ENCODE data around the gene CRB2.
"Not testable (repeated sequence)": the region's sequence is repeated elsewhere in the genome, so short reads cannot be mapped to it uniquely, and the experiment has no call there.

The CRB2 gene

GRCh38 chr9:123327697-123328100, 28.3 kb upstream of the CRB2 start:
- in situ Hi-C loops (cut with MboI; ENCODE audit: low sequenced_read_pairs) = no loop called here

GRCh38 chr9:123329329-123329955, 26.6 kb upstream of the CRB2 start:
- in situ Hi-C loops (cut with MboI; ENCODE audit: low sequenced_read_pairs) = no loop called here

- in situ Hi-C loops (cut with MboI; ENCODE audit: low sequenced_read_pairs) = no loop called here
These were observed 24.5 kb upstream of the CRB2 start for GRCh38 chr9:123331346-123332060.

- in situ Hi-C loops (cut with MboI; ENCODE audit: low sequenced_read_pairs) = not testable (repeated sequence)
These were observed 22.8 kb upstream of the CRB2 start for GRCh38 chr9:123333058-123333669.

- in situ Hi-C loops (cut with MboI; ENCODE audit: low sequenced_read_pairs) = no loop called here
These were observed 21.4 kb upstream of the CRB2 start for GRCh38 chr9:123334639-123335038.

- in situ Hi-C loops (cut with MboI; ENCODE audit: low sequenced_read_pairs) = no loop called here
These were observed 20.6 kb upstream of the CRB2 start for GRCh38 chr9:123335193-123335985.

DNA sequence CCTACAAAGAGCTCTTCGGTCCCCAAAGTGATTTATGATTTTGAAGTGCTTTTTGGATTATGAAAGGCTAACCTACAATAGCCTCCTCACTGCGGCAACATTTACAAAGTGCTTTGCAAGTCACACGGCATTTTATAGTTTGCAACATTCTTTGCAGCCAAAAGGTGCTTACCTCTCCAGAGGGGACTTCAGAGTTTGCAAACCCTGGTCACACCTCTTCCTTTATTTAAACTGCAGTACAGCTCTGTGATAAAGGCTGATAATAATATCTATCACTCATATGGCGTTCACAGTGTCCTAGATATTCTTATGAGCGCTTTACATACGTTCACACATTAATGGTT, 20.0 kb upstream of the CRB2 start:
- in situ Hi-C loops (cut with MboI; ENCODE audit: low sequenced_read_pairs) = no loop called here

DNA sequence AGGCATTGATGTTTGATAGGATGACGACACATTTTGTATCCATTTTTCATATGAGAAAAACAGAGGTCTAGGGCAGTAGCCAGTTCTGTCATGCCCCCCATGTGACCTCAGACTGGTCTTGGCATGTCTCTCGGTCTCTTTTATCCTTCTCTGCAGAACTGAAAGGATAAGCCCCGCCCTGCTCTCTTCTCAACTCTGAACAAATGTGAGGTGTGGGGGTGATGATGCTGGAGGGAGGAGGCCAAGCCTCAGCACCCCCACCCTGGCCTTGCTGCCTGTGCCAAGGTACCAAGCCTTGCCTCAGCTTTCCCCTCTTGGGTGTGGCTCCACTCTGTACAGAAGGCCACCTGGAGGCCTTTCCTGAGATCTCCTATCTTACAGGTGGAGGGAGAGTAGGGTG, 19.5 kb upstream of the CRB2 start:
- in situ Hi-C loops (cut with MboI; ENCODE audit: low sequenced_read_pairs) = no loop called here

- in situ Hi-C loops (cut with MboI; ENCODE audit: low sequenced_read_pairs) = no loop called here
These were observed 19.0 kb upstream of the CRB2 start for GRCh38 chr9:123336959-123337358.

GRCh38 chr9:123337971-123338370, 18.0 kb upstream of the CRB2 start:
- in situ Hi-C loops (cut with MboI; ENCODE audit: low sequenced_read_pairs) = no loop called here

DNA sequence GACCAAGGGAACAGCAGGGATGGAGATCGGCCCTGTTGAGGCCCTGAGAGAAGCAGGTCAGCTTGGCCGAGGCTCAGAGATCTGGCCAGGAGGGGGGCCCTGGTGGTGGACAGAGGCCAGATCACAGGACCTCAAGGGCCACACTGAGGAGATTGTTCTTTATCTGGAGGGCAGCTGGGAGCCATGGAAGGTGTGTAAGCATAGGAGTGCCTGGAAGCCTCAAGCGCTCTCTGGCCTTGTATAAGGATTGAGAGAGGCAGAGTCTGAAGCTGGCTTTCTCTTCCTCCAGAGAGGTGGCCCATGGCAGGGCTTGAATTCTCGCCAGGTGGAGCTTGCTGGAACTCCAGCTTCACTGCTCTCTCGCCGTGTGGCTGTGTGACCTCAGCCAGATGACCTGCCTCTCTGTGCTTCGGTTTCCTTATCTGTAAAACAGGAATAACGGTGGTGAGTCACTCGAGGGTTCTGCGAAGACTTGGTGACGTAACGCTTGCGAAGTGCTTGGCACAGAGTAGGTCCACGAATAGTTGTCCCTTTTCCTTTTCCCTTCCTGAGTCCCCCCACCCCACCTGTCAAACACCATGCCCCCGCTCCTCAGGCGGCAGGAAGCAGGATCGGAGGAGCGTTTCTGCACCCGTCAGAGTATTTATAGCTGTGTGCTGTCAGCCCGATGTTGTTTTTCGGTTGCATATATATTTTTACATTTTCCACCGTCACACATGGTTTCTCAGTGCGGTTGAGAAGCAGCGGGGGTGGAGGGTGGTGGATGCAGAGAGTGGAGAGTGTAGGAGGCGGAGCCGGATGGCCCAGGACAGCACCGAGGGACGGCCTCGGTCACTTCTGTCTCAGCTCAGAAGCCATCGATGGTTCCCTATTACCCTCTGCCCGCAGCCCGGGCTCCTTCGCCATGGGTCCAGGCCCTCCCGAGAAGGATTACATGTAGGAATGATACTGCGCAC, 17.0 kb upstream of the CRB2 start:
- in situ Hi-C loops (cut with MboI; ENCODE audit: low sequenced_read_pairs) = no loop called here

DNA sequence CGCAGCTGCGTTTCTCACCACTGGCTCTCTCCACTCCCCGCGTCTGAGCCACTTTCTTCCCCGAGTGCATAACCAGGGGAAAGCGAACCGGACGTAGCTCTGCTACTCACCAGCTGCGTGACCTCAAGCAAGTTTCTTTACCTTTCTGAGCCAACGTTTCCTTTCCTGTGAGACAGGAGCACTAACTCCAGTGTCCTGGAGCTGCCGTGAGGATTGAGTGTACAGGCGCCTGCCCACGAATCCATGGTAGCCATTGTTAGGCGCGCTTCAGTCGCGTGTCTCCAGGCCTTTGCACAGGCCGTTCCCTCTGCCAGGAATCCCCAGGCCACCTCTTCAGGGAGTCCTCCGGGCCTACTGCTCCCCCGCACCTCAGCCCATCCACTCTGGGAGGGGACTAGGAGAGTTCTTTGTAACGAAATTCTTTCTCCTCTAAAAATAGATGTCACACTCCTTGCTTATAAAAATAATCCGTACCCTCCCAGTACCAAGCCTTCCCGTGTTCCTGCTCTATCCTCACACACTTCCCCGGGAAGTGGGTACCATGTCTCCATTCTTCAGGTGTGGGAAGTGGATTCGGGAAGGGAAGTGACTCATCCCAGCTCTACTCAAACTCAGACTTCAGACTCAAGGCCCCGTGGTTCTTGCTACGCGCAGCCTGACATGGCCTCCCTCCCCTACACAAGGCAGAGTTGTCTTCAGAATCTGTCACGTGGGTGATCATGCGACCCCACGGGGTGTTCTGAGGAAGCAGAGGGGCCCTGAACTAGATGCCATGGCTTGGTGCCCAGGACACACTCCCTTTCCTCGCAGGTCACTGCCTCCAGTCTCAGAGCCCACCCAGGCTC, 16.1 kb upstream of the CRB2 start:
- in situ Hi-C loops (cut with MboI; ENCODE audit: low sequenced_read_pairs) = loop anchor here (10.0 kb wide), 1 partner anchor 255 kb away; no protein-coding TSS in a partner anchor

DNA sequence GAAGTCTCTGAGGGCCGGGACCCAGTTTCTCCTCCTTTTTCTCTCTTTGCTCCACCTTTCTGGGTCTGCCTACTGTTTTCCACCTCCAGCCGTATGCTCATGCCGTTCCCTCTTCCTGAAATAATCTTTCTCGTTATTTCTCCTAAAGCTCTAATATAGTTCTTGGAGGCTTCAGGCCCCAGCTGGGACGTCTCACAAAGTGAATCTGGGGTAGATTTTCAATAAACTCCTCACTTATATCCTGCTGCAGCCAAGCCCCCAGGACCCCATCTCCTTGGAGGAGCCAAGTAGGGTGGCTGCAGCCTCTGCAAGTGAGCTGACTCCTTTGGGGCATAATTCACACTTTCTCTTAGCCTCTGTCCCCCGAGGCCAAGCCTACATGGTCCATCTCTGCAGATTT, 14.2 kb upstream of the CRB2 start:
- in situ Hi-C loops (cut with MboI; ENCODE audit: low sequenced_read_pairs) = loop anchor here (10.0 kb wide), 1 partner anchor 257 kb away; no protein-coding TSS in a partner anchor

DNA sequence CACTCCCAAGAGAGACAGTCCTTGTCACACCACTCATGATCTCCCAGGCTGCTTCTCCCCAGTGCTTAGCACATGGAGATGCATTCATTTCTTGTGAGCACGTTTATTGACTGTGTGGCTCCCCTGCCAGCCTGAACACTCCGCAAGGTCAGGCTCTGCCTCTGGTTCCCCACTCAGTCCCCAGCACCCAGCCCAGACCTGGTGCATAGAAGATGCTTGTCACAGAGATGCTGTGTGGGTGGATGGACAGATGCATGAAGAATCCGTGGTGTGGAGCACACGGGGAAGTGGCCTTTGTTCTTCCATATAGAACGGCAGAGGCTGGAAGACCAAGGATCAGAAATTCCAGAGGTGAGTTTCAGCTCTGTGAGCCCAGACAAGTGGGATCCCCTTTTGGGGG, 13.8 kb upstream of the CRB2 start:
- in situ Hi-C loops (cut with MboI; ENCODE audit: low sequenced_read_pairs) = loop anchor here (10.0 kb wide), 1 partner anchor 257 kb away; no protein-coding TSS in a partner anchor

- in situ Hi-C loops (cut with MboI; ENCODE audit: low sequenced_read_pairs) = loop anchor here (10.0 kb wide), 1 partner anchor 259 kb away; no protein-coding TSS in a partner anchor
These were observed 12.4 kb upstream of the CRB2 start for GRCh38 chr9:123343443-123344191.

DNA sequence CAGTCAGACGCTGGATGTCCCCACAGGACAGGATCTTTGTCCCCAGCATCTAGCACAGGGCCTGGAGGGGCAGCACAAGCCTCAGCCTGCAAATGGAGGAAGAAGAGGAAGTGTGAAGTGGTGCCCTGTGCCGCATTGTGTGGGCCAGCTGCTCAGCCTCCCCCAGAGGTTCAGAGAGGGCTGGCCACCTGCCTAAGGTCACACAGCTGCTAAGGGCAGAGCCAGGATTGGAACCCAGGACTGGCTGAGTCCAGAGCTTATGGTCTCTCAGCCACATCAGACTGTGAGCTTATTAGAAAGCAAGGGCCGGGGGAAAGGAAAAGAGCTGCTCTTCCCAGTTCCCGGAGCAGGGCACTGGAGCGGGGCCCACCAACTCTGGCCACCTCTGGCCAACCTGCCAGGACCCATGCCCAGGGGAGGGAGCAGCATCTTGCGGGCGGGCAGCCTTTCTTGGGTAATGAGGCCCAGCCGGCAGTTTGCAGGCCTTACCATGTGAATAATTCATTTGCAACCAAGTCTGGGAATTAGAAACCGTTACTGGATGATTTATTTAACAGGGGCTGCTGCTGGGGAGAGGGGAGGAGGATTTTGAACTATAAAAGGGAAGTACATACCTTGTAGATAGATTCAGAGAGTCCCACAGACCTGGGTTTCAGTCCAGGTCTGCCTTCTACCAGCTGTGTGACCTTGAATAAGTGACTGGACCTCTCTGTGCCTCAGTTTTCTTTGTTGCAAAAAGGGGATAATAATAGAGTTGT, 11.6 kb upstream of the CRB2 start:
- in situ Hi-C loops (cut with MboI; ENCODE audit: low sequenced_read_pairs) = loop anchor here (10.0 kb wide), 1 partner anchor 260 kb away; no protein-coding TSS in a partner anchor

DNA sequence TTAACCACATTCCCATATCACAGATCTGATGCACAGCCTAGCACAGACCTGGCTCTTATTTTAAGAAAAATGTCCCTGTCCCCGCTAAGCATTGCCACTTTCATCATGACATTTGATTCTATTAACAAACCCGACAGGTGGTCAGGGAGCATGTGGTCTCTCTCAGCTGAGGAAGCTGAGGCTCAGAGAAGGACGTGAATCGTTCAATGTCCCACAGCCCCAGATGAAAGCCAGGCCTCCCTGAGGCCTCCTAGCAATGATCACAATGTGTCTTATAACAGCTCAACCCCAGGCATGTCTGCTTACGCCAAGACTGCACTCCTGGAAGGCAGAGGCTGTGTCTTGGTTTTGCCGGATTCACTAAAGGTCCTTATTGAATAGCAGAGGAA, 10.4 kb upstream of the CRB2 start:
- in situ Hi-C loops (cut with MboI; ENCODE audit: low sequenced_read_pairs) = loop anchor here (10.0 kb wide), 1 partner anchor 261 kb away; no protein-coding TSS in a partner anchor

GRCh38 chr9:123346026-123346425, 10.0 kb upstream of the CRB2 start:
- in situ Hi-C loops (cut with MboI; ENCODE audit: low sequenced_read_pairs) = loop anchor here (10.0 kb wide), 1 partner anchor 261 kb away; no protein-coding TSS in a partner anchor
